Measurements from ENCODE around the gene MAD1L1. TPM values are rescaled to one million over a fixed set of nuclear protein-coding genes. Genes with fewer than 3 reads are reported as not detected.

Gene MAD1L1
- total RNA-seq, 1 experiment from 2014 or later, result 43.8 TPM

DNA sequence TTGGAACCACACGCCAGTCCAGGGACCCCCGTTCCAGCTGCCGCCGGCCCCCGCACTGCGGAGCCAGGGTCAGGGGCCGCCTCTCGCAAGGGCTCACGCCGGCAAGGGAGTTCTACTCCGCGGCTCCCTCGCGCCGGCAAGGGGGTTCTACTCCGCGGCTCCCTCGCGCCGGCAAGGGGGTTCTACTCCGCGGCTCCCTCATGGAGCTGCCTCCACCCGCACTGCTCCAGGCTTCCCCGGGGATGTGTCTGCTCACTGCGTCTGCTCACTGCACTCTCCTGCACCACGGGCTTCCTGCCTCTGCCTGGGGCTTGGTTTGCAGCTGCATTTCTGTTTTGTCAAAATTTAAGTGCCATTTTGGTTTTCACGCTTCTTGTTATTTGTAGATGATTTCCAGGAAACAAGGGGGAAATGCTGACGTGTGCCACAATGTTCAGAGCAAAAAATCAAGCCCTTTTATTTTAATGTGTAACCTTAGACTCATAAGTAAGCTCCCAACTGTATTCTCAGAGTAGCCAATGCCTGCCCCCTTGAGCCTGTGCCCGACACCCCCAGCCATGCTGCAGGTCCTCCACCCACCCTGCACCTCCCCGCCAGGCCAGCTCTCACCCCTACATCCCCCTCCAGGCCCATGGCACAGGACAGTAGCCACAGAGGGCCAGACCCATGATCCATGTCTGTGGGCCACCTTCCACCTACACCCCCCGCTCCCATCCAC lies 246.2 kb downstream of the MAD1L1 start:
- Mint-ChIP-seq H3K9me3 (no peaks in the 10 kb centered on the region), H3K36me3 (no peaks in the 10 kb centered on the region), H3K27ac (no peak overlapping the region), H3K27me3 (ENCODE audit: low read depth) (no peaks in the 10 kb centered on the region), H3K4me3 (no peak overlapping the region), H3K4me1 (no peaks in the 10 kb centered on the region)
- POLR2A ChIA-PET, result no interaction called here
- ATAC-seq (no peak), DNase-seq (ENCODE audit: low spot score) (no peak)
- CTCF ChIA-PET, result no interaction called here
- TF ChIP-seq, protein P1, sequence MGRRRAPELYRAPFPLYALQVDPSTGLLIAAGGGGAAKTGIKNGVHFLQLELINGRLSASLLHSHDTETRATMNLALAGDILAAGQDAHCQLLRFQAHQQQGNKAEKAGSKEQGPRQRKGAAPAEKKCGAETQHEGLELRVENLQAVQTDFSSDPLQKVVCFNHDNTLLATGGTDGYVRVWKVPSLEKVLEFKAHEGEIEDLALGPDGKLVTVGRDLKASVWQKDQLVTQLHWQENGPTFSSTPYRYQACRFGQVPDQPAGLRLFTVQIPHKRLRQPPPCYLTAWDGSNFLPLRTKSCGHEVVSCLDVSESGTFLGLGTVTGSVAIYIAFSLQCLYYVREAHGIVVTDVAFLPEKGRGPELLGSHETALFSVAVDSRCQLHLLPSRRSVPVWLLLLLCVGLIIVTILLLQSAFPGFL (CRISPR knock-in tag; IDR thresholded peaks at IDR 0.05; ENCODE audit: borderline replicate concordance), result no peak
- TF ChIP-seq JAZF1 (CRISPR knock-in tag; IDR thresholded peaks at IDR 0.05) (no peak), ZBTB21 (CRISPR knock-in tag; IDR thresholded peaks at IDR 0.05; ENCODE audit: borderline replicate concordance) (no peak), CBFB (CRISPR knock-in tag; IDR thresholded peaks at IDR 0.05; ENCODE audit: low read depth) (no peak), HMGA2 (CRISPR knock-in tag; IDR thresholded peaks at IDR 0.05) (no peak), PRRX2 (CRISPR knock-in tag; IDR thresholded peaks at IDR 0.05) (no peak)
- TF ChIP-seq, protein P2, sequence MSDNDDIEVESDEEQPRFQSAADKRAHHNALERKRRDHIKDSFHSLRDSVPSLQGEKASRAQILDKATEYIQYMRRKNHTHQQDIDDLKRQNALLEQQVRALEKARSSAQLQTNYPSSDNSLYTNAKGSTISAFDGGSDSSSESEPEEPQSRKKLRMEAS (CRISPR knock-in tag; IDR thresholded peaks at IDR 0.05), result no peak
- TF ChIP-seq, protein P3, sequence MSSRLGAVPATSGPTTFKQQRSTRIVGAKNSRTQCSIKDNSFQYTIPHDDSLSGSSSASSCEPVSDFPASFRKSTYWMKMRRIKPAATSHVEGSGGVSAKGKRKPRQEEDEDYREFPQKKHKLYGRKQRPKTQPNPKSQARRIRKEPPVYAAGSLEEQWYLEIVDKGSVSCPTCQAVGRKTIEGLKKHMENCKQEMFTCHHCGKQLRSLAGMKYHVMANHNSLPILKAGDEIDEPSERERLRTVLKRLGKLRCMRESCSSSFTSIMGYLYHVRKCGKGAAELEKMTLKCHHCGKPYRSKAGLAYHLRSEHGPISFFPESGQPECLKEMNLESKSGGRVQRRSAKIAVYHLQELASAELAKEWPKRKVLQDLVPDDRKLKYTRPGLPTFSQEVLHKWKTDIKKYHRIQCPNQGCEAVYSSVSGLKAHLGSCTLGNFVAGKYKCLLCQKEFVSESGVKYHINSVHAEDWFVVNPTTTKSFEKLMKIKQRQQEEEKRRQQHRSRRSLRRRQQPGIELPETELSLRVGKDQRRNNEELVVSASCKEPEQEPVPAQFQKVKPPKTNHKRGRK (CRISPR knock-in tag; IDR thresholded peaks at IDR 0.05; ENCODE audit: borderline replicate concordance), result no peak
- TF ChIP-seq, protein P4, sequence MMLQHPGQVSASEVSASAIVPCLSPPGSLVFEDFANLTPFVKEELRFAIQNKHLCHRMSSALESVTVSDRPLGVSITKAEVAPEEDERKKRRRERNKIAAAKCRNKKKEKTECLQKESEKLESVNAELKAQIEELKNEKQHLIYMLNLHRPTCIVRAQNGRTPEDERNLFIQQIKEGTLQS (CRISPR knock-in tag; conservative IDR thresholded peaks at IDR 0.05), result no peak
- TF ChIP-seq, protein P5, sequence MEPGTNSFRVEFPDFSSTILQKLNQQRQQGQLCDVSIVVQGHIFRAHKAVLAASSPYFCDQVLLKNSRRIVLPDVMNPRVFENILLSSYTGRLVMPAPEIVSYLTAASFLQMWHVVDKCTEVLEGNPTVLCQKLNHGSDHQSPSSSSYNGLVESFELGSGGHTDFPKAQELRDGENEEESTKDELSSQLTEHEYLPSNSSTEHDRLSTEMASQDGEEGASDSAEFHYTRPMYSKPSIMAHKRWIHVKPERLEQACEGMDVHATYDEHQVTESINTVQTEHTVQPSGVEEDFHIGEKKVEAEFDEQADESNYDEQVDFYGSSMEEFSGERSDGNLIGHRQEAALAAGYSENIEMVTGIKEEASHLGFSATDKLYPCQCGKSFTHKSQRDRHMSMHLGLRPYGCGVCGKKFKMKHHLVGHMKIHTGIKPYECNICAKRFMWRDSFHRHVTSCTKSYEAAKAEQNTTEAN (CRISPR knock-in tag; IDR thresholded peaks at IDR 0.05), result no peak
- TF ChIP-seq, protein P6, sequence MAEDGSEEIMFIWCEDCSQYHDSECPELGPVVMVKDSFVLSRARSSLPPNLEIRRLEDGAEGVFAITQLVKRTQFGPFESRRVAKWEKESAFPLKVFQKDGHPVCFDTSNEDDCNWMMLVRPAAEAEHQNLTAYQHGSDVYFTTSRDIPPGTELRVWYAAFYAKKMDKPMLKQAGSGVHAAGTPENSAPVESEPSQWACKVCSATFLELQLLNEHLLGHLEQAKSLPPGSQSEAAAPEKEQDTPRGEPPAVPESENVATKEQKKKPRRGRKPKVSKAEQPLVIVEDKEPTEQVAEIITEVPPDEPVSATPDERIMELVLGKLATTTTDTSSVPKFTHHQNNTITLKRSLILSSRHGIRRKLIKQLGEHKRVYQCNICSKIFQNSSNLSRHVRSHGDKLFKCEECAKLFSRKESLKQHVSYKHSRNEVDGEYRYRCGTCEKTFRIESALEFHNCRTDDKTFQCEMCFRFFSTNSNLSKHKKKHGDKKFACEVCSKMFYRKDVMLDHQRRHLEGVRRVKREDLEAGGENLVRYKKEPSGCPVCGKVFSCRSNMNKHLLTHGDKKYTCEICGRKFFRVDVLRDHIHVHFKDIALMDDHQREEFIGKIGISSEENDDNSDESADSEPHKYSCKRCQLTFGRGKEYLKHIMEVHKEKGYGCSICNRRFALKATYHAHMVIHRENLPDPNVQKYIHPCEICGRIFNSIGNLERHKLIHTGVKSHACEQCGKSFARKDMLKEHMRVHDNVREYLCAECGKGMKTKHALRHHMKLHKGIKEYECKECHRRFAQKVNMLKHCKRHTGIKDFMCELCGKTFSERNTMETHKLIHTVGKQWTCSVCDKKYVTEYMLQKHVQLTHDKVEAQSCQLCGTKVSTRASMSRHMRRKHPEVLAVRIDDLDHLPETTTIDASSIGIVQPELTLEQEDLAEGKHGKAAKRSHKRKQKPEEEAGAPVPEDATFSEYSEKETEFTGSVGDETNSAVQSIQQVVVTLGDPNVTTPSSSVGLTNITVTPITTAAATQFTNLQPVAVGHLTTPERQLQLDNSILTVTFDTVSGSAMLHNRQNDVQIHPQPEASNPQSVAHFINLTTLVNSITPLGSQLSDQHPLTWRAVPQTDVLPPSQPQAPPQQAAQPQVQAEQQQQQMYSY (CRISPR knock-in tag; IDR thresholded peaks at IDR 0.05), result no peak
- TF ChIP-seq, protein P7, sequence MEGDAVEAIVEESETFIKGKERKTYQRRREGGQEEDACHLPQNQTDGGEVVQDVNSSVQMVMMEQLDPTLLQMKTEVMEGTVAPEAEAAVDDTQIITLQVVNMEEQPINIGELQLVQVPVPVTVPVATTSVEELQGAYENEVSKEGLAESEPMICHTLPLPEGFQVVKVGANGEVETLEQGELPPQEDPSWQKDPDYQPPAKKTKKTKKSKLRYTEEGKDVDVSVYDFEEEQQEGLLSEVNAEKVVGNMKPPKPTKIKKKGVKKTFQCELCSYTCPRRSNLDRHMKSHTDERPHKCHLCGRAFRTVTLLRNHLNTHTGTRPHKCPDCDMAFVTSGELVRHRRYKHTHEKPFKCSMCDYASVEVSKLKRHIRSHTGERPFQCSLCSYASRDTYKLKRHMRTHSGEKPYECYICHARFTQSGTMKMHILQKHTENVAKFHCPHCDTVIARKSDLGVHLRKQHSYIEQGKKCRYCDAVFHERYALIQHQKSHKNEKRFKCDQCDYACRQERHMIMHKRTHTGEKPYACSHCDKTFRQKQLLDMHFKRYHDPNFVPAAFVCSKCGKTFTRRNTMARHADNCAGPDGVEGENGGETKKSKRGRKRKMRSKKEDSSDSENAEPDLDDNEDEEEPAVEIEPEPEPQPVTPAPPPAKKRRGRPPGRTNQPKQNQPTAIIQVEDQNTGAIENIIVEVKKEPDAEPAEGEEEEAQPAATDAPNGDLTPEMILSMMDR (IDR thresholded peaks at IDR 0.05), result no peak

DNA sequence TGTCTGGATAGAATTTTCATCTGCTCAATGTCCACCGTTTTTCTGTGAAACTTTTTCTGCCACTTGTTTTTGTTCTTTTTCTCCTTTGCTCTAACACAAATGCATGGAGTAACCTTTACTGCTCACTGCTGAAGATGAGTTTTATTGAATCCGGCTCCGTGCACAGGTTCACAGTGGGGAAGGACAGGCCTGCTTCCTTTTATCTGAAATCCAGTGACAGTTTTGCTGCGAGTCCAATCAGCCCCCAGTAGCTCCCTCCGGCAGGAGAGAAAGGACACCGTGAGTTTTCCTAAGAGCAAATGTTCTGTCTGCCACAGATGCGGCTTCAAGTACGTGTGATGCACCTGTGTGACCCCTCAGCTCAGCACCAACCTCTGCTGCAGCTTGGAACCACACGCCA lies 246.8 kb downstream of the MAD1L1 start:
- ATAC-seq (no peak), DNase-seq (ENCODE audit: low spot score) (no peak)
- H3K27ac Mint-ChIP-seq, result peak overlapping the region; percentile 58
- H3K27me3 Mint-ChIP-seq (ENCODE audit: low read depth), result no peaks in the 10 kb centered on the region
- POLR2A ChIA-PET, result no interaction called here
- no peaks in the 10 kb centered on the region for H3K9me3 Mint-ChIP-seq
- H3K36me3 Mint-ChIP-seq, result no peaks in the 10 kb centered on the region
- CTCF ChIA-PET, result no interaction called here
- H3K4me1 Mint-ChIP-seq, result no peaks in the 10 kb centered on the region; the same call in 1 of the 2 replicates
- H3K4me3 Mint-ChIP-seq, result no peak overlapping the region
- TF ChIP-seq MXD4 (CRISPR knock-in tag; IDR thresholded peaks at IDR 0.05; ENCODE audit: borderline replicate concordance) (no peak), ZNF138 (CRISPR knock-in tag; conservative IDR thresholded peaks at IDR 0.05) (no peak), ZNF671 (CRISPR knock-in tag; IDR thresholded peaks at IDR 0.05) (no peak), ZNF396 (CRISPR knock-in tag; IDR thresholded peaks at IDR 0.05; ENCODE audit: borderline replicate concordance) (no peak)
- TF ChIP-seq, protein P8, sequence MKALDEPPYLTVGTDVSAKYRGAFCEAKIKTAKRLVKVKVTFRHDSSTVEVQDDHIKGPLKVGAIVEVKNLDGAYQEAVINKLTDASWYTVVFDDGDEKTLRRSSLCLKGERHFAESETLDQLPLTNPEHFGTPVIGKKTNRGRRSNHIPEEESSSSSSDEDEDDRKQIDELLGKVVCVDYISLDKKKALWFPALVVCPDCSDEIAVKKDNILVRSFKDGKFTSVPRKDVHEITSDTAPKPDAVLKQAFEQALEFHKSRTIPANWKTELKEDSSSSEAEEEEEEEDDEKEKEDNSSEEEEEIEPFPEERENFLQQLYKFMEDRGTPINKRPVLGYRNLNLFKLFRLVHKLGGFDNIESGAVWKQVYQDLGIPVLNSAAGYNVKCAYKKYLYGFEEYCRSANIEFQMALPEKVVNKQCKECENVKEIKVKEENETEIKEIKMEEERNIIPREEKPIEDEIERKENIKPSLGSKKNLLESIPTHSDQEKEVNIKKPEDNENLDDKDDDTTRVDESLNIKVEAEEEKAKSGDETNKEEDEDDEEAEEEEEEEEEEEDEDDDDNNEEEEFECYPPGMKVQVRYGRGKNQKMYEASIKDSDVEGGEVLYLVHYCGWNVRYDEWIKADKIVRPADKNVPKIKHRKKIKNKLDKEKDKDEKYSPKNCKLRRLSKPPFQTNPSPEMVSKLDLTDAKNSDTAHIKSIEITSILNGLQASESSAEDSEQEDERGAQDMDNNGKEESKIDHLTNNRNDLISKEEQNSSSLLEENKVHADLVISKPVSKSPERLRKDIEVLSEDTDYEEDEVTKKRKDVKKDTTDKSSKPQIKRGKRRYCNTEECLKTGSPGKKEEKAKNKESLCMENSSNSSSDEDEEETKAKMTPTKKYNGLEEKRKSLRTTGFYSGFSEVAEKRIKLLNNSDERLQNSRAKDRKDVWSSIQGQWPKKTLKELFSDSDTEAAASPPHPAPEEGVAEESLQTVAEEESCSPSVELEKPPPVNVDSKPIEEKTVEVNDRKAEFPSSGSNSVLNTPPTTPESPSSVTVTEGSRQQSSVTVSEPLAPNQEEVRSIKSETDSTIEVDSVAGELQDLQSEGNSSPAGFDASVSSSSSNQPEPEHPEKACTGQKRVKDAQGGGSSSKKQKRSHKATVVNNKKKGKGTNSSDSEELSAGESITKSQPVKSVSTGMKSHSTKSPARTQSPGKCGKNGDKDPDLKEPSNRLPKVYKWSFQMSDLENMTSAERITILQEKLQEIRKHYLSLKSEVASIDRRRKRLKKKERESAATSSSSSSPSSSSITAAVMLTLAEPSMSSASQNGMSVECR (CRISPR knock-in tag; IDR thresholded peaks at IDR 0.05; ENCODE audit: borderline replicate concordance), result no peak
- TF ChIP-seq, protein P9, sequence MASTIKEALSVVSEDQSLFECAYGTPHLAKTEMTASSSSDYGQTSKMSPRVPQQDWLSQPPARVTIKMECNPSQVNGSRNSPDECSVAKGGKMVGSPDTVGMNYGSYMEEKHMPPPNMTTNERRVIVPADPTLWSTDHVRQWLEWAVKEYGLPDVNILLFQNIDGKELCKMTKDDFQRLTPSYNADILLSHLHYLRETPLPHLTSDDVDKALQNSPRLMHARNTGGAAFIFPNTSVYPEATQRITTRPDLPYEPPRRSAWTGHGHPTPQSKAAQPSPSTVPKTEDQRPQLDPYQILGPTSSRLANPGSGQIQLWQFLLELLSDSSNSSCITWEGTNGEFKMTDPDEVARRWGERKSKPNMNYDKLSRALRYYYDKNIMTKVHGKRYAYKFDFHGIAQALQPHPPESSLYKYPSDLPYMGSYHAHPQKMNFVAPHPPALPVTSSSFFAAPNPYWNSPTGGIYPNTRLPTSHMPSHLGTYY (CRISPR knock-in tag; IDR thresholded peaks at IDR 0.05), result no peak
